SIG-M5 treated with dmso at 0.1 percent for 504 hours (cell line): ENCODE data around the gene FOXB1.

ENCODE experiments used
- DNase-seq: peaks from one replicate; lab custom pipeline; 2025; ENCODE audit not compliant: unreplicated experiment; lab: John Stamatoyannopoulos, UW

FOXB1 gene

GRCh38 chr15:59998950-59999611 lies 5.0 kb upstream of the FOXB1 start:
- no peak for DNase-seq

- no peak for DNase-seq
These were observed 4.4 kb upstream of the FOXB1 start for GRCh38 chr15:59999612-60000112.

DNA sequence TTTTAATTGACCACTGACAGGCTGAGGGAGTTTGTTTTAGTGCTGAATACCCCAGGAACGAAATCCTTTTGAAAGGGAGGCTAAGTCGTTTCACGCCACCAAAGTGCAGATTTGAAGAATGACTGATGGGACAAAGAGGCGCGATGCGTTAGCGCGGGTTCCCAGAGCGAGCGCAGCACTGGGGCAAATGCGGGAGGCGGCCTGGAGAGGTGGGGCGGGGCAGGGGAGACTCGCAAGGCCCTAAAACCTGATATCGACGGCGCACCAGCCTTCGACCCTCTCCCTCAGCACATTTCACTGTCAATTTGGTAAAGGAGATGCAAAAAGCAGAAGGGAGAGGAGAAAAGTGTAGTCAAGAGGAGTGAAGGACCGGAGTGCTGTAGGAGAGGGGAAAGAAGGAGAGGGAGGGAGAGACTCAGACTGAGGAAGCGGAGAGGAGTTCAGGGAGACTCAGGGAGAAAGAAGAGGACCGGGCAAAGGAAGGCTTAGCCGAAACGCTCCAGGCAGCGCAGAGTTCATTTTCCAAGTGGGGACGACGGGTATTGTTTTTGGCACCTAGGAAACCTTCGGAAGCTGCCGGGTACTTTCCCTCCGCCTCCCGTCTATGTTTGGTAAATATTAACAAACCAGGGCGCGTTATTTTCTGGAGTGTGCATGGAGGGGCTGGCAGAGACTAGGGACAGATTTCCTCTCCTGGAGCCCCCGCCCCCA lies 3.8 kb upstream of the FOXB1 start:
- DNase-seq = no peak

DNA sequence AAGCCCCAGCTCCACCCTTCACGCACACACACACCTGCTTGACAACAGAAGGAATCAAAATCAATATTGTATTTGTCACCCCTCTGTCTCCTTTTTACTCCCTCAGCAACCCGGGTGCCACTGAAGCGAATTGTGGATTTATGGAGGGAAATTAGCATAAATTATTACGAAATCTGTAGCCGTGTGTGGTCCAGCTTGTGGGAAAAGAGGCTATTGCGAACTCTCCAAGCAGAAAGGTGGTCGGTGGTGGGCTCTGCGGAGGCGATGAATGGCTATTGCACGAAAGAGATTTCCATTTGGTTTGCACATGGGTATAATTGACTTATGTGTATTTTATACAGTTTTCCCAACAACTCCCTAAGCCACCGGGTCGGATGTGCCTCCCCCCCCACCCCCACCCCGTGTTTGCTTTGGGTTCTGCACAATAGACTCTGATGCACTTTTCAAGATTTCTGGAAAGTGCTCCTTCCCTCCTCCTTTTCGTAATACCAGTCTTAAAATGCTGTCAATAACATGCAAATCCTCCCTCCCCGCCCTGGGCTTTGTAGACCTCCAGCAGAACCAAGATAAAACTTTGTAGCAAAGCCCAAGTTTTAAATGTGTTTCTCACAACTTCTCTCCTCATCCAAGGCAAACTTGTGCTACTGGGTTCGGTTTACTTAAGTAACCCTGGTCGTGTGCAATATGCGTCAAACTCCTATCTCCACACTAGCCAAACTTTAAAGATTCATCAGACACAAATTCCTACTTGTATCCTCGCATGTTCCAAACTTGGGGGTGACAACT lies 3.1 kb upstream of the FOXB1 start:
- DNase-seq = no peak

GRCh38 chr15:60001610-60002527 lies 2.2 kb upstream of the FOXB1 start:
- DNase-seq = no peak

GRCh38 chr15:60002528-60003218 lies 1.4 kb upstream of the FOXB1 start:
- no peak for DNase-seq

DNA sequence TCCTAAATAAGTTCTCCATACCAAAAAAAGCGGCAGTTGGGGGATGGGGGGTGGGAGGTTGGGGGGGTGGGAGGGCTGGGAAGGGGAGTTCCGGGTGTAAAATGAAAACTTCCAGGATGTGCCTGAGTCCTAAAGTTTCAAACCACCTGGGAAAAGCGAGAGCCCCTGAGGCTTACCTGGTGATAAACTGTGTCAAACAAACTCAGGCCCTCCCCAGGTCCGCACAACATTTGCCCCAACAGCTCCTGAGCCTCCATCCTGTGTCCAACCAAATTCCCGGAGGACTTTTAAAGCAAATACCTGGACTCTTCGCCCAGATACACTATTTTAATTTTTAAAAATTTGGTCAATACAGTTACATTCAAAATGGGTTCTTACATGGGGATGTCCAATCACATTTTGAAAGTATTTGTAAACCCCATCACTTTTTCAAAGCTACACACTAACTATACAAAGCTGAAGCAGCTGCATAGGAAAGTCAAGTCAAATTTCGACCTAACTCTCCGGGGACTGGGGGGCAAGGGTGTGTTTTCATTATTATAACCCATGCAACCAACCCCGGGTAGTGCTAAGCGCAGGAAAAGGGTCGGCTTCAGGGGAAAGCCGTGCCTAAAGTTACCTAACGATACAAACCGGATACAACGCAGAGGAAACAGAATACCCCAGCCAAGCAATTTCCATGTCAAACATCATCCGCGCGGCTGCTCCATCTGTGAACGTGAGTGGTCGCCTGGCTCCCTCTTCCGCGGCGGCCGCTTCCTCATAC lies 685 bp upstream of the FOXB1 start:
- DNase-seq = no peak

DNA sequence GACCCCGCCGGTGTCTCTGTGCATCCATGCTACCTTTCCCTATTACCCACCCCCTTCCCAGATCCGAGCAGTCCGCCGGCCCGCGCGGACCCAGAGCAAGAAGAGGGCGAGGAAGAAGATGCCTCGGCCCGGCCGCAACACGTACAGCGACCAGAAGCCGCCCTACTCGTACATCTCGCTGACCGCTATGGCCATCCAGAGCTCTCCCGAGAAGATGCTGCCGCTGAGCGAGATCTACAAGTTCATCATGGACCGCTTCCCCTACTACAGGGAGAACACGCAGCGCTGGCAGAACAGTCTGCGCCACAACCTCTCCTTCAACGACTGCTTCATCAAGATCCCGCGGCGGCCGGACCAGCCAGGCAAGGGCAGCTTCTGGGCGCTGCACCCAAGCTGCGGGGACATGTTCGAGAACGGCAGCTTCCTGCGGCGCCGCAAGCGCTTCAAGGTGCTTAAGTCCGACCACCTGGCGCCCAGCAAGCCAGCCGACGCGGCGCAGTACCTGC lies 788 bp downstream of the FOXB1 start:
- DNase-seq = no peak

DNA sequence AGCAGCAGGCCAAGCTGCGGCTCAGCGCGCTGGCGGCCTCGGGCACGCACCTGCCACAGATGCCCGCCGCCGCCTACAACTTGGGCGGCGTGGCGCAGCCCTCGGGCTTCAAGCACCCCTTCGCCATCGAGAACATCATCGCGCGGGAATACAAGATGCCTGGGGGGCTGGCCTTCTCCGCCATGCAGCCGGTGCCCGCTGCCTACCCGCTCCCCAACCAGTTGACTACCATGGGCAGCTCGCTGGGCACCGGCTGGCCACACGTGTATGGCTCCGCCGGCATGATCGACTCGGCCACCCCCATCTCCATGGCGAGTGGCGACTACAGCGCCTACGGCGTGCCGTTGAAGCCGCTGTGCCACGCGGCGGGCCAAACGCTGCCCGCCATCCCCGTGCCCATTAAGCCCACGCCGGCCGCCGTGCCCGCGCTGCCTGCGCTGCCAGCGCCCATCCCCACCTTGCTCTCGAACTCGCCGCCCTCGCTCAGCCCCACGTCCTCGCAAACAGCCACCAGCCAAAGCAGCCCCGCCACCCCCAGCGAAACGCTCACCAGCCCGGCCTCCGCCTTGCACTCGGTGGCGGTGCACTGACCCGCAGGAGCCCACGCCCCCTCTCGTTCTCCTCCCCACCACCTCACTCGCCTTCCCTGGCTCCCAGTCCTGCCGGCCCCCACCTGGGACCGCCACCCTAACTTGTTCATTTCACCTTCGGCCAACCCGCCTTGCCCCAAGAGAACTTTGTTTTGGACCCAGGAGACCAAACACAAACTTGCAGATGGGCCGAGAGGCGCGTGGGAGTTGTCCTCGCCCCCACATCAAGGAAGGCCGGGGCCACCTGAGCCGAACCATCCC lies 1.5 kb downstream of the FOXB1 start:
- DNase-seq = no peak

GRCh38 chr15:60006203-60006862 lies 2.2 kb downstream of the FOXB1 start:
- DNase-seq = no peak

GRCh38 chr15:60006873-60007272 lies 2.8 kb downstream of the FOXB1 start:
- DNase-seq = no peak

DNA sequence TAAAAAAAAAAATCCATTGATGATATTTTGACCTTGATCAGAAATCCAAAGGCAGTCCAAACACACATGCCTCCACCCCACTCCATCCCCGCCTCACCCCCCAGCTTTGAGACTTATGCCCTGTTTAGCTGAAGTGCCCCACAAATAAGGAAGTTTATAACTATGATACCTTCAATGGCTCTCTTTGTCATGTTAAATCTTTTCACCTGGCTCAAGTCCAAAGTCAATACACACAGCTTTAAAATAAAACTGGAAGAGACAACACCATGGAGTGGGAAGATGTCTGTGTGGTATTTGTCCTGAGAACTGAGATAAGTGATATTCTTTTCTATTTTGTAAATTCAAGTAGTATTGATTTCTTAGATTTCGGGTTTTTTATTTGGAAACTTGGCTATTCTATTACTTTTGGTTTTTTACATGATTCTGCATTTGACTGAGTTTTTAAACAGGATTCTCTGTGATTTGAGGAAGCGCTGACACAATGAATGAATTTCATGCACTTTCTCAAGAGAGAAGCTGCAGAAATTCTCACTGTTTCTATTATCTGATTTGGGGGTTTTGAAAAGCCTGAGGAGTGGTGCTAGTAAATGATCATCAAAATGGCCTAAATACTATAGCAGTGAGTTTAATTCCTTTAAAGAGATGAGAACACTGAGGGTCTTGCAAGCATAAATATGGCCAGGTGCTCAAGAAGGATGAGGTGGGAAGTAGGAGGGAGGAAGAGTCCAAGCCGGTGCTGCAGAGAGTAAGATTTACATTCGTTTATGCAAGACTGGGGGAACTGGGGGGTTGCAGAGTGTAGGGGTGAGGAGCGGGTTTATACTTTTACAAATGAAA lies 5.2 kb downstream of the FOXB1 start:
- DNase-seq = no peak

- DNase-seq = no peak
These were observed 6.0 kb downstream of the FOXB1 start for GRCh38 chr15:60009980-60010732.

DNA sequence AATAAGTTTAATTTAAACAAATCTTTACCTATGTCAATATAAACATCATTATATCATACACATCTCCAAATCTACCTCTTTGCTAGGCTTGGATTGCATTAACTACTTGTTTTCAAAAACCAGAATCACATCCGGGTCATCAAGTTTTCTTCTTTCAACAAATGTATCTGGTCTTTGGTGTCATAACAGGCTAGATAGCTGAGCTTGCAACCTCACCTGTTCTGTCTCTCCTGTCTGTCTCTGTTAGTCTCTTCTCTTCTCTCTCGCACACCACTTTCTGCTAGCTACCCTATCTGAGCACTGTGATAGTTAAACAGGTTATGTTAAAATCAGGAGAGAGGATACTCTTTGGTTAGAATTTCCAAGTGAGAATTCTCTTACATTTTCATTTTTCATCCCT lies 6.7 kb downstream of the FOXB1 start:
- DNase-seq = no peak

- DNase-seq = no peak
These were observed 8.6 kb downstream of the FOXB1 start for GRCh38 chr15:60012695-60013094.
